GM19452 (cell line): ENCODE results near the gene DYNC1LI1.
"Not testable (repeated sequence)": the region's sequence is repeated elsewhere in the genome, so short reads cannot be mapped to it uniquely, and the experiment has no call there.

Experiments
- ATAC-seq: cut with Tn5 transposase; IDR thresholded peaks from one replicate; pipeline ENCODE4 v1.9.1; 2021; ENCODE audit not compliant: unreplicated experiment

The DYNC1LI1 gene

GRCh38 chr3:32584660-32585059, 14.0 kb upstream of the DYNC1LI1 start:
- no peak for ATAC-seq

GRCh38 chr3:32583708-32584107, 13.1 kb upstream of the DYNC1LI1 start:
- no peak for ATAC-seq

- not testable (repeated sequence) for ATAC-seq
These were observed 8.0 kb upstream of the DYNC1LI1 start for GRCh38 chr3:32578669-32579068.

- ATAC-seq, result peak; percentile 93
These were observed 7.2 kb upstream of the DYNC1LI1 start for GRCh38 chr3:32577581-32578556.

GRCh38 chr3:32577174-32577573, 6.5 kb upstream of the DYNC1LI1 start:
- ATAC-seq, result no peak

GRCh38 chr3:32575451-32576113, 4.9 kb upstream of the DYNC1LI1 start:
- ATAC-seq, result no peak

GRCh38 chr3:32571192-32571485, 481 bp upstream of the DYNC1LI1 start:
- ATAC-seq, result no peak

GRCh38 chr3:32569540-32570420, 878 bp downstream of the DYNC1LI1 start:
- peak; percentile 50 for ATAC-seq

- no peak for ATAC-seq
These were observed 1.7 kb downstream of the DYNC1LI1 start for GRCh38 chr3:32568953-32569352.

- no peak for ATAC-seq
These were observed 6.5 kb downstream of the DYNC1LI1 start for GRCh38 chr3:32564195-32564594.

- ATAC-seq, result no peak
These were observed 8.0 kb downstream of the DYNC1LI1 start for GRCh38 chr3:32562640-32563039.

GRCh38 chr3:32557640-32558352, 12.9 kb downstream of the DYNC1LI1 start:
- no peak for ATAC-seq

- ATAC-seq, result no peak
These were observed 14.3 kb downstream of the DYNC1LI1 start for GRCh38 chr3:32556332-32556731.

GRCh38 chr3:32553973-32554372, 16.7 kb downstream of the DYNC1LI1 start:
- ATAC-seq, result no peak

GRCh38 chr3:32553459-32553858, 17.2 kb downstream of the DYNC1LI1 start:
- no peak for ATAC-seq

GRCh38 chr3:32552013-32552412, 18.6 kb downstream of the DYNC1LI1 start:
- no peak for ATAC-seq

GRCh38 chr3:32551496-32551895, 19.2 kb downstream of the DYNC1LI1 start:
- no peak for ATAC-seq

- no peak for ATAC-seq
These were observed 19.6 kb downstream of the DYNC1LI1 start for GRCh38 chr3:32551087-32551486.

- no peak for ATAC-seq
These were observed 25.4 kb downstream of the DYNC1LI1 start for GRCh38 chr3:32545305-32545704.

- no peak for ATAC-seq
These were observed 25.8 kb downstream of the DYNC1LI1 start for GRCh38 chr3:32544894-32545293.

- no peak for ATAC-seq
These were observed 27.9 kb downstream of the DYNC1LI1 start for GRCh38 chr3:32542807-32543206.
